CD4-positive, alpha-beta memory T cell (primary cell): Measurements from ENCODE around the gene CCNF. TPM values are rescaled to one million over a fixed set of nuclear protein-coding genes. Genes with fewer than 3 reads are reported as not detected.
A peak's percentile ranks its signal among the peaks of the same experiment; 100 is the strongest.
"Not testable (repeated sequence)": the region's sequence is repeated elsewhere in the genome, so short reads cannot be mapped to it uniquely, and the experiment has no call there.

Experiments used
- CTCF ChIA-PET: fragments of 350-600 bp; sonication (Branson Sonifier 250); formaldehyde crosslinking; loops from one replicate; lab custom pipeline; 2021; ENCODE audit warnings: inconsistent platforms; ENCODE audit not compliant: partially characterized antibody; lab: Charles Lee
- POLR2A ChIA-PET: fragments of 350-600 bp; sonication (Branson Sonifier 250); formaldehyde crosslinking; loops from one replicate; lab custom pipeline; 2021; ENCODE audit not compliant: partially characterized antibody; lab: Charles Lee
- DNase-seq, 5 donors: peaks; one replicate each; pipeline versions ENCODE4 v3.0.0 to v3.0.0-alpha.2; 2020 to 2022; ENCODE audit warnings: mixed read lengths in 1 of 5
- H3K27ac ChIP-seq: one replicate; pipeline ENCODE4 v1.7.0; 2013; ENCODE audit warnings: low read depth, low read length
- H3K27me3 ChIP-seq: 2 replicates; pipeline ENCODE4 v1.7.0; 2013; ENCODE audit warnings: mild to moderate bottlenecking, low read length, moderate library complexity; ENCODE audit not compliant: insufficient read depth
- H3K36me3 ChIP-seq: 2 replicates; pipeline ENCODE4 v1.7.0; 2013; ENCODE audit warnings: mild to moderate bottlenecking, low read length, moderate library complexity; ENCODE audit not compliant: insufficient read depth
- H3K4me1 ChIP-seq: 2 replicates; pipeline ENCODE4 v1.7.0; 2013; ENCODE audit warnings: mild to moderate bottlenecking, low read length, moderate library complexity; ENCODE audit not compliant: insufficient read depth
- H3K4me3 ChIP-seq, 2 donors: one replicate each; pipeline ENCODE4 v1.7.0; 2013; ENCODE audit warnings: low read length in 2 of 2, mild to moderate bottlenecking in 1 of 2
- H3K9me3 ChIP-seq, 2 donors: one replicate each; pipeline ENCODE4 v1.7.0; 2013; ENCODE audit warnings: low read length in 2 of 2, control low read depth in 1 of 2; ENCODE audit not compliant: control insufficient read depth in 1 of 2
- H3K27ac Mint-ChIP-seq, 7 donors: one replicate each; pipeline ENCODE4 v1.8.0; 2020 to 2021; ENCODE audit warnings: mixed read lengths in 7 of 7, mild to moderate bottlenecking in 6 of 7, inconsistent platforms in 3 of 7, moderate library complexity in 3 of 7
- H3K27me3 Mint-ChIP-seq, 2 donors: one replicate each; pipeline ENCODE4 v1.8.0; 2020 to 2021; ENCODE audit warnings: mixed read lengths in 2 of 2
- H3K36me3 Mint-ChIP-seq, 2 donors: one replicate each; pipeline ENCODE4 v1.8.0; 2020 to 2021; ENCODE audit warnings: mixed read lengths in 2 of 2, inconsistent platforms in 1 of 2, mild to moderate bottlenecking in 1 of 2
- H3K4me1 Mint-ChIP-seq, 4 donors: one replicate each; pipeline ENCODE4 v1.8.0; 2020 to 2021; ENCODE audit warnings: mixed read lengths in 4 of 4, mild to moderate bottlenecking in 1 of 4
- H3K4me3 Mint-ChIP-seq, 8 donors: one replicate each; pipeline ENCODE4 v1.8.0; 2020 to 2021; ENCODE audit warnings: mixed read lengths in 8 of 8, mild to moderate bottlenecking in 7 of 8, moderate library complexity in 6 of 8, inconsistent platforms in 3 of 8
- H3K9me3 Mint-ChIP-seq, 8 donors: one replicate each; pipeline ENCODE4 v1.8.0; 2020 to 2021; ENCODE audit warnings: mixed read lengths in 8 of 8, mild to moderate bottlenecking in 5 of 8, inconsistent platforms in 3 of 8, moderate library complexity in 1 of 8
- intact Hi-C: fragments of 100-400 bp; cut with micrococcal nuclease; formaldehyde crosslinking; loops from one replicate; pipeline ENCODE4 v1.15.1; 2023
- polyA plus RNA-seq, 2 donors: library from polyadenylated mRNA; unstranded; fragments of 300-500 nt; fragmentation: Illumina TruSeq; gene quantifications; one replicate each; pipeline ENCODE4 v1.2.3, GENCODE V29; 2021
- total RNA-seq, 2 experiments: library from RNA; stranded (reverse); gene quantifications; one replicate each; pipeline ENCODE4 v1.2.3, GENCODE V29; 2021

Gene CCNF
- total and polyA plus RNA-seq, 4 experiments from 2014 or later: 1.6 to 4.7 (median 4.0) TPM

- Histone ChIP-seq H3K27ac (peak overlapping the region; percentile 52), H3K27me3 (no peaks in the 10 kb centered on the region), H3K36me3 (peaks cover 11% of the 10 kb centered on the region), H3K4me1 (peaks cover 20% of the 10 kb centered on the region), H3K9me3 (no peaks in the 10 kb centered on the region), H3K4me3 (peak overlapping the region; percentile 36 to 76)
- Mint-ChIP-seq H3K27ac (peak overlapping the region in 6 of 7 donors; percentile 72 to 91 (median 82)), H3K4me3 (peak overlapping the region; percentile 86 to 93 (median 88)), H3K27me3 (no peaks in the 10 kb centered on the region), H3K9me3 (no peaks in the 10 kb centered on the region), H3K4me1 (peaks cover 14 to 27% (median 18%) of the 10 kb centered on the region in 4 donors), H3K36me3 (peaks cover 3 to 12% of the 10 kb centered on the region in 2 donors)
- intact Hi-C loops: no loop called here
- POLR2A ChIA-PET: interaction anchor here (1.4 to 2.3 kb wide), 2 partner anchors 88 to 103 kb away, joined by 3 to 6 read pairs; partner anchors contain the start of genes ABCA3 and CEMP1
- CTCF ChIA-PET: interaction anchor here (0.6 to 2.5 kb wide), 3 partner anchors 15 to 234 kb away, joined by 3 to 9 read pairs (median 3); no protein-coding TSS in a partner anchor
- no peak for DNase-seq
These were observed 1.0 kb upstream of the CCNF start for GRCh38 chr16:2428051-2428783.

- ChIA-PET CTCF (interaction anchor here (0.7 to 2.5 kb wide), 2 partner anchors 73 to 234 kb away, joined by 3 to 9 read pairs; no protein-coding TSS in a partner anchor), POLR2A (interaction anchor here (1.4 to 2.4 kb wide), 3 partner anchors 46 to 103 kb away, joined by 3 to 8 read pairs (median 6); partner anchors contain the start of genes ABCA3, CEMP1 and TBC1D24)
- Histone ChIP-seq H3K27ac (peak overlapping the region; percentile 52), H3K4me3 (peak overlapping the region; percentile 36 to 76), H3K4me1 (peaks cover 20% of the 10 kb centered on the region), H3K9me3 (no peaks in the 10 kb centered on the region), H3K36me3 (peaks cover 11% of the 10 kb centered on the region), H3K27me3 (no peaks in the 10 kb centered on the region)
- intact Hi-C loops: loop anchor here (1.0 kb wide), 5 partner anchors 32 to 160 kb away; partner anchors contain the start of genes ATP6V0C, RNPS1 and TEDC2
- peak overlapping the region in 3 of 7 donors; percentile 83 to 91 (median 86) for H3K27ac Mint-ChIP-seq
- H3K27me3 Mint-ChIP-seq: no peaks in the 10 kb centered on the region
- H3K9me3 Mint-ChIP-seq: no peaks in the 10 kb centered on the region
- peaks cover 14 to 25% (median 16%) of the 10 kb centered on the region in 4 donors for H3K4me1 Mint-ChIP-seq
- peaks cover 7 to 13% of the 10 kb centered on the region in 2 donors for H3K36me3 Mint-ChIP-seq
- no peak for DNase-seq
- H3K4me3 Mint-ChIP-seq: peak overlapping the region; percentile 86 to 93 (median 88)
These were observed 538 bp upstream of the CCNF start for GRCh38 chr16:2428784-2429033.

GRCh38 chr16:2429771-2430663 is 770 bp downstream of the CCNF start:
- Histone ChIP-seq H3K9me3 (no peaks in the 10 kb centered on the region), H3K36me3 (peaks cover 11% of the 10 kb centered on the region), H3K4me3 (peak overlapping the region; percentile 58 to 76), H3K27me3 (no peaks in the 10 kb centered on the region), H3K4me1 (peaks cover 20% of the 10 kb centered on the region), H3K27ac (peak overlapping the region; percentile 67)
- no peaks in the 10 kb centered on the region for H3K9me3 Mint-ChIP-seq
- peak overlapping the region; percentile 87 to 92 (median 88) for H3K4me3 Mint-ChIP-seq
- H3K4me1 Mint-ChIP-seq: peaks cover 14 to 25% (median 16%) of the 10 kb centered on the region in 4 donors
- H3K36me3 Mint-ChIP-seq: peaks cover 8 to 13% of the 10 kb centered on the region in 2 donors
- H3K27ac Mint-ChIP-seq: peak overlapping the region; percentile 60 to 88 (median 77)
- H3K27me3 Mint-ChIP-seq: no peaks in the 10 kb centered on the region
- intact Hi-C loops: loop anchor here (1.0 kb wide), 6 partner anchors 30 to 162 kb away; partner anchors contain the start of genes ATP6V0C, RNPS1 and TEDC2
- DNase-seq: peak in 3 of 5 donors; percentile 16 to 28 (median 20)
- POLR2A ChIA-PET: interaction anchor here (0.6 to 2.4 kb wide), 8 partner anchors 30 to 275 kb away, joined by 3 to 9 read pairs (median 5); partner anchors contain the start of genes ABCA3, AMDHD2, KCTD5 and TBC1D24
- CTCF ChIA-PET: interaction anchor here (0.7 to 2.5 kb wide), 10 partner anchors 9 to 90 kb away, joined by 3 to 9 read pairs (median 4); partner anchors contain the start of genes ABCA3 and TEDC2

- Histone ChIP-seq H3K4me1 (peaks cover 20% of the 10 kb centered on the region), H3K27ac (no peak overlapping the region), H3K27me3 (no peaks in the 10 kb centered on the region), H3K36me3 (peaks cover 11% of the 10 kb centered on the region), H3K9me3 (no peaks in the 10 kb centered on the region), H3K4me3 (no peak overlapping the region)
- POLR2A ChIA-PET: no interaction called here
- H3K27ac Mint-ChIP-seq: no peak overlapping the region
- intact Hi-C loops: no loop called here
- H3K27me3 Mint-ChIP-seq: no peaks in the 10 kb centered on the region
- peaks cover 8 to 15% of the 10 kb centered on the region in 2 donors for H3K36me3 Mint-ChIP-seq
- peak overlapping the region in 1 of 8 donors; percentile 59 for H3K4me3 Mint-ChIP-seq
- no peak for DNase-seq
- peaks cover 14 to 25% (median 16%) of the 10 kb centered on the region in 4 donors for H3K4me1 Mint-ChIP-seq
- no peaks in the 10 kb centered on the region for H3K9me3 Mint-ChIP-seq
- CTCF ChIA-PET: no interaction called here
These were observed 3.0 kb downstream of the CCNF start for GRCh38 chr16:2432286-2432685.

- DNase-seq: no peak
- intact Hi-C loops: no loop called here
- H3K4me3 ChIP-seq: no peak overlapping the region
- no peaks in the 10 kb centered on the region for H3K9me3 ChIP-seq
- peak overlapping the region in 1 of 7 donors; percentile 52 for H3K27ac Mint-ChIP-seq
- no peaks in the 10 kb centered on the region for H3K27me3 Mint-ChIP-seq
- POLR2A ChIA-PET: no interaction called here
- H3K36me3 Mint-ChIP-seq: peaks cover 8 to 14% of the 10 kb centered on the region in 2 donors
- H3K27me3 ChIP-seq: no peaks in the 10 kb centered on the region
- H3K9me3 Mint-ChIP-seq: no peaks in the 10 kb centered on the region
- H3K36me3 ChIP-seq: peaks cover 11% of the 10 kb centered on the region
- peaks cover 11 to 21% (median 13%) of the 10 kb centered on the region in 4 donors for H3K4me1 Mint-ChIP-seq
- H3K4me3 Mint-ChIP-seq: peak overlapping the region in 1 of 8 donors; percentile 59
- CTCF ChIA-PET: no interaction called here
- H3K27ac ChIP-seq: no peak overlapping the region
- H3K4me1 ChIP-seq: peaks cover 20% of the 10 kb centered on the region
These were observed 3.7 kb downstream of the CCNF start for GRCh38 chr16:2432801-2433505.

GRCh38 chr16:2435236-2435635 is 6.0 kb downstream of the CCNF start:
- H3K9me3 ChIP-seq, H3K9me3 Mint-ChIP-seq, POLR2A ChIA-PET, intact Hi-C loops, H3K27ac Mint-ChIP-seq, H3K4me3 ChIP-seq, H3K4me3 Mint-ChIP-seq, CTCF ChIA-PET, DNase-seq, H3K27me3 ChIP-seq, H3K27ac ChIP-seq, H3K4me1 ChIP-seq, H3K27me3 Mint-ChIP-seq: not testable (repeated sequence)
- peaks cover 6 to 22% (median 7%) of the 10 kb centered on the region in 4 donors for H3K4me1 Mint-ChIP-seq
- H3K36me3 Mint-ChIP-seq: peaks cover 8 to 10% of the 10 kb centered on the region in 2 donors
- peaks cover 11% of the 10 kb centered on the region for H3K36me3 ChIP-seq
